NB4 (cell line): ENCODE measurements around the gene METTL4.

Experiments
- MYC ChIP-seq: IDR thresholded peaks from 2 replicates; pipeline ENCODE4 v1.6.1; 2011; ENCODE audit warnings: low read depth, low read length
- POLR2A ChIP-seq: IDR thresholded peaks from 2 replicates; pipeline ENCODE4 v1.6.1; 2011; ENCODE audit warnings: mild to moderate bottlenecking; ENCODE audit not compliant: insufficient read length; ENCODE audit errors: extremely low read depth
- TF ChIP-seq, protein P1 (sequence below): IDR thresholded peaks from one replicate; pipeline ENCODE4 v1.5.1; 2012; ENCODE audit warnings: low read depth, low read length

DNA sequence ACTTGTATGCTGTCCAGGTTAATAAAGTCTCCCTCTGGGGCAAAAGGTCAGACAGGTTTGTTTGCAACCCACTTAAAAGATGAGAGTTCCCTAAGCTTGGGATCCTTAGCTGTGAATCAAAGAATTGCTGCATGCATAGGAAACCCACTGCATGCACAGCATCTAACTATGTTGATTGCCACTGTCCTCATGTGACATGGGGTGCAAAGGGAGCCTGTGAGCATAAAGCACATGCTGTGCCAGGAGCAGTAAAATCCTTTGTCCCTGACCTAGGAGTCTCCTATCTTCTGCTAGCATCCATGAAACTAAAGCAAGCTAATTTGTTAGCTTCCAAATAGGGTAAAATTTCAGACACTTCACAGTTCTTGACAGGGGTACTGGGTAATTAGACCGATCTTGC lies 13.8 kb downstream of the METTL4 start:
- TF ChIP-seq, protein P1, sequence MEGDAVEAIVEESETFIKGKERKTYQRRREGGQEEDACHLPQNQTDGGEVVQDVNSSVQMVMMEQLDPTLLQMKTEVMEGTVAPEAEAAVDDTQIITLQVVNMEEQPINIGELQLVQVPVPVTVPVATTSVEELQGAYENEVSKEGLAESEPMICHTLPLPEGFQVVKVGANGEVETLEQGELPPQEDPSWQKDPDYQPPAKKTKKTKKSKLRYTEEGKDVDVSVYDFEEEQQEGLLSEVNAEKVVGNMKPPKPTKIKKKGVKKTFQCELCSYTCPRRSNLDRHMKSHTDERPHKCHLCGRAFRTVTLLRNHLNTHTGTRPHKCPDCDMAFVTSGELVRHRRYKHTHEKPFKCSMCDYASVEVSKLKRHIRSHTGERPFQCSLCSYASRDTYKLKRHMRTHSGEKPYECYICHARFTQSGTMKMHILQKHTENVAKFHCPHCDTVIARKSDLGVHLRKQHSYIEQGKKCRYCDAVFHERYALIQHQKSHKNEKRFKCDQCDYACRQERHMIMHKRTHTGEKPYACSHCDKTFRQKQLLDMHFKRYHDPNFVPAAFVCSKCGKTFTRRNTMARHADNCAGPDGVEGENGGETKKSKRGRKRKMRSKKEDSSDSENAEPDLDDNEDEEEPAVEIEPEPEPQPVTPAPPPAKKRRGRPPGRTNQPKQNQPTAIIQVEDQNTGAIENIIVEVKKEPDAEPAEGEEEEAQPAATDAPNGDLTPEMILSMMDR: no peak
- TF ChIP-seq POLR2A: no peak
- no peak for TF ChIP-seq MYC
